GM18907 (cell line): Measurements from ENCODE around the gene UGT1A7.

ENCODE experiments used
- ATAC-seq: cut with Tn5 transposase; IDR thresholded peaks from one replicate; pipeline ENCODE4 v1.9.1; 2021; ENCODE audit warnings: mild to moderate bottlenecking, moderate library complexity; ENCODE audit not compliant: unreplicated experiment

The UGT1A7 gene

GRCh38 chr2:233814056-233814835 is 132.5 kb downstream of the UGT1A7 start:
- no peak for ATAC-seq

GRCh38 chr2:233815861-233816260 is 134.2 kb downstream of the UGT1A7 start:
- ATAC-seq, result no peak

GRCh38 chr2:233816334-233816733 is 134.6 kb downstream of the UGT1A7 start:
- no peak for ATAC-seq

GRCh38 chr2:233816771-233817170 is 135.1 kb downstream of the UGT1A7 start:
- ATAC-seq, result no peak

DNA sequence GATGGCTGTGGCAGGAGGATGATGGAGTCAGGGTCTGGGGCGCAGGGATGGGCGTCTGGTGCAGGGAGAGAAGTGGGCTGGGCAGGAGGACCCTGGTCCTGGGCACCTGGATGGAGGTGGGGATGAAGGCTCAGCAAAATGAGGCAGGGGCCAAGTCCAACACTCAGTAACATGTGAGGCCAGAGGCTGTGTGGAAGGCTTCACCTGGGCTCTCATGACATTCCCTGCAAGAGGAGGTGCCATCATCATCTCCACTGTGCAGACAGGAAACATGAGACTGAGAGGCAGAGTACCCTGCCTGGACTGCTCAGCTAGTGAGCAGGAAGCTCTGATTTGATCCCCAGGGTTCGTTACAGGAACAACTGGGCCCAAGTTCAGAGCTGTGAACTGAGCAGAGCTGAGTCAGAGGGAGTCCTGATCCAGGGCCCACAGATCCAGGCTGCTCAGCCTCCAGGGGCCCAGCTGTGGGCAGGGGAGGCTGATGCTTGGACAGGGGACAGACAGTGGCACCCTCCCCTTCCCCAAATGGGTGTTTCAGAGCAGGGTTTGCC is 135.7 kb downstream of the UGT1A7 start:
- ATAC-seq, result no peak

DNA sequence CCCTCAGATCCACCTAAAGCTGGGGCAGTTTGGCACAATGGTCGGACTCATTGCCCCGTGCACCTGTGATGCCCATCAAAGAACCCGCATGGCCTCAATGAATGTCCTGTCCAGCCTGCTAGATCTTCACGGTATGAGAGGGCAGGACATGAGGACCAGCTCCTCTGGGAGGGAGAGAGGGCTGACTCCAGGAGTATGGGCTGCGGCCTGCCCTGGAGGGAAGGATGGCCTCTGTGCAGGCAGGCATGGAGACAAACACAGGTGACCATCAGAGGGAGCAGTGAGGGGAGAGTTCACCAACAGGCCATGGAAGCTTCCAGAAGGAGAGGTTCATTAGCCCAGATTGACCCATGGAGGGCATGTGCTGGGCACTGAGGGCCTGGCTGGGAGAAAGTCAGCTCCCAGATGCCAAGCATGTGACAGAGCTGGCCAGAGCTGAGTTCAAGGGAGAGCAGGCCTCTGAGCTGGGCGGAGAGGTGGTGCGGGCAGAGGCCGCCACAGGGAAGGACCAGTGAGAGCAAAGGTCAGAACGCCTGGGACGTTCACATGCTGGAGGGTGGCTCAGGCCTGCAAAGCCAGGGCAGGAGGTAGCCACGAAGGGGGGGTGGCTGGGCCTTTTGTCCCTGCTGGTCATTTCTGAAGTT is 136.4 kb downstream of the UGT1A7 start:
- no peak for ATAC-seq

- no peak for ATAC-seq
These were observed 137.2 kb downstream of the UGT1A7 start for GRCh38 chr2:233818639-233819621.

GRCh38 chr2:233819884-233820773 is 138.4 kb downstream of the UGT1A7 start:
- ATAC-seq, result no peak

- ATAC-seq, result no peak
These were observed 139.0 kb downstream of the UGT1A7 start for GRCh38 chr2:233820774-233821105.

DNA sequence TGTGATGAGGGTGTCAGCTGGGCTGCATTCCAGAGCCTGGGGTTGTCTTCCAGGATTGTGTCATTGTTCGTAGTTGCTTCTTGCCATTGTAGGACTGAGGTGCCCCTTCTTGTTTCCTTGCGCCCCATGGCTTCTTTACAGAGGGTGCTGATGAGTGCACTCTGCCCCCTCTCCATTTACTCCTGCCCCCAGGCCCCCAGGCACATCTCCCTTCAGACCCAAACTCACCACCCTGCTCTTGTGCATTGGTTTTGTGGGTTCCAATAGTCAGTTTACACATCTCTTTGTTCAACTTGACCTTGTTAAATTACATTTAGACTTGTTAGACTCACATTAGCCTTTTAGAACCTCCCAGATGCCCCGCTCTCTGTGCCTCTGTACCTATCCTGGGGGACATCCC is 139.5 kb downstream of the UGT1A7 start:
- no peak for ATAC-seq

GRCh38 chr2:233821709-233822100 is 140.0 kb downstream of the UGT1A7 start:
- ATAC-seq, result no peak

GRCh38 chr2:233822101-233822771 is 140.5 kb downstream of the UGT1A7 start:
- ATAC-seq, result no peak
